OCI-LY3 (cell line): ENCODE results near the gene SHLD1.

ENCODE experiments used
- EZH2phosphoT487 ChIP-seq: fragments of 200-600 bp; shearing (Covaris generic); IDR thresholded peaks from 2 replicates; pipeline ENCODE4 v1.6.1; 2018; ENCODE audit warnings: antibody characterized with exemption, mixed run types, low read depth
- TF ChIP-seq, protein P1 (sequence below): fragments of 200-600, 300-600 bp; sonication (generic); IDR thresholded peaks from 2 replicates; pipeline ENCODE4 v1.5.1; 2014; ENCODE audit warnings: antibody characterized with exemption, low read length, low read depth

DNA sequence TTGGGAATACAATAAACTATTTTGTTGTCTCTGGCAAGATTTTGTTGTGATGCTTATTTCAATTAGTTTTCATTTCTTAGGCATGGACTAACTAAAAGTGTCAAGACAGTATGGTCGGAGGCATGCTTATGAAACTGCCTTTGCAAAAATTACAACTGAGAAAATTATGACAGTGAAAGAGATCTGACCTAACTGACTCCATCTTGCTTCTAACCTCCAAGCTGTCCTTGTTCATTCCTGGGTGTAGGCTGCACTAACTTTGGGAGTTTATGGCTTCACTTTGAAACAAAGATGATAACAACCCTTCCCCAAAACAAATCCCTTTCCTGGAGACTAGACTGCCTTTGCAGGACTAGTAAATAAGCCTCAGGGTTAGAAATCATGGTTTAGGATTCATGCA, 4.1 kb upstream of the SHLD1 start:
- TF ChIP-seq, protein P1, sequence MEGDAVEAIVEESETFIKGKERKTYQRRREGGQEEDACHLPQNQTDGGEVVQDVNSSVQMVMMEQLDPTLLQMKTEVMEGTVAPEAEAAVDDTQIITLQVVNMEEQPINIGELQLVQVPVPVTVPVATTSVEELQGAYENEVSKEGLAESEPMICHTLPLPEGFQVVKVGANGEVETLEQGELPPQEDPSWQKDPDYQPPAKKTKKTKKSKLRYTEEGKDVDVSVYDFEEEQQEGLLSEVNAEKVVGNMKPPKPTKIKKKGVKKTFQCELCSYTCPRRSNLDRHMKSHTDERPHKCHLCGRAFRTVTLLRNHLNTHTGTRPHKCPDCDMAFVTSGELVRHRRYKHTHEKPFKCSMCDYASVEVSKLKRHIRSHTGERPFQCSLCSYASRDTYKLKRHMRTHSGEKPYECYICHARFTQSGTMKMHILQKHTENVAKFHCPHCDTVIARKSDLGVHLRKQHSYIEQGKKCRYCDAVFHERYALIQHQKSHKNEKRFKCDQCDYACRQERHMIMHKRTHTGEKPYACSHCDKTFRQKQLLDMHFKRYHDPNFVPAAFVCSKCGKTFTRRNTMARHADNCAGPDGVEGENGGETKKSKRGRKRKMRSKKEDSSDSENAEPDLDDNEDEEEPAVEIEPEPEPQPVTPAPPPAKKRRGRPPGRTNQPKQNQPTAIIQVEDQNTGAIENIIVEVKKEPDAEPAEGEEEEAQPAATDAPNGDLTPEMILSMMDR = no peak
- TF ChIP-seq EZH2phosphoT487 = no peak
